CD14-positive monocyte (primary cell): ENCODE measurements around the gene CD69. TPM values are rescaled to one million over a fixed set of nuclear protein-coding genes. Genes with fewer than 3 reads are reported as not detected.

Source experiments
- DNase-seq, 3 donors: peaks; one replicate each; pipeline ENCODE4 v3.0.0-alpha.2; 2011 to 2022
- H2AFZ ChIP-seq: 2 replicates; pipeline ENCODE4 v1.6.0; 2012; ENCODE audit warnings: mild to moderate bottlenecking, low read depth, low read length, inconsistent platforms; ENCODE audit not compliant: insufficient read depth, poor library complexity, severe bottlenecking
- H3K27ac ChIP-seq, 2 donors: 1 replicate in 1 of 2; 2 replicates in 1 of 2; pipeline ENCODE4 v1.5.1; 2012 to 2013; ENCODE audit warnings: low read length in 2 of 2, control low read depth in 1 of 2, inconsistent platforms in 1 of 2, low read depth in 1 of 2, mild to moderate bottlenecking in 1 of 2
- H3K27me3 ChIP-seq, 2 donors: one replicate each; pipeline versions ENCODE4 v1.6.0 to v1.6.1; 2011 to 2013; ENCODE audit warnings: low read length in 2 of 2; ENCODE audit not compliant: control insufficient read depth in 2 of 2, insufficient read depth in 2 of 2
- H3K36me3 ChIP-seq, 2 donors: replicated peaks in 1 of 2; 1 replicate in 1 of 2; 2 replicates in 1 of 2; pipeline versions ENCODE4 v1.5.1 to v1.6.1; 2012 to 2013; ENCODE audit warnings: low read length in 2 of 2, control low read depth in 1 of 2, inconsistent platforms in 1 of 2, mild to moderate bottlenecking in 1 of 2; ENCODE audit not compliant: insufficient read depth in 2 of 2, control insufficient read depth in 1 of 2
- H3K4me1 ChIP-seq, 2 donors: 1 replicate in 1 of 2; 2 replicates in 1 of 2; pipeline versions ENCODE4 v1.5.1 to v1.6.1; 2012 to 2013; ENCODE audit warnings: low read length in 2 of 2, control low read depth in 1 of 2, inconsistent platforms in 1 of 2, mild to moderate bottlenecking in 1 of 2, moderate library complexity in 1 of 2; ENCODE audit not compliant: insufficient read depth in 2 of 2, control insufficient read depth in 1 of 2
- H3K4me2 ChIP-seq: replicated peaks from 2 replicates; pipeline ENCODE3; 2012; ENCODE audit warnings: low read length, moderate library complexity, mild to moderate bottlenecking; ENCODE audit not compliant: poor library complexity, severe bottlenecking; ENCODE audit errors: extremely low read depth
- H3K4me3 ChIP-seq, 3 experiments: fragments of 200-600 bp in 1 of 3; sonication (generic) in 1 of 3; replicated peaks in 1 of 3; 1 replicate in 2 of 3; 2 replicates in 1 of 3; pipeline ENCODE4 v1.5.1; 2011 to 2013; ENCODE audit warnings: low read length in 3 of 3, mild to moderate bottlenecking in 3 of 3, control low read depth in 2 of 3, low read depth in 2 of 3, inconsistent platforms in 1 of 3, moderate library complexity in 1 of 3
- H3K79me2 ChIP-seq: 2 replicates; pipeline ENCODE4 v1.6.0; 2012; ENCODE audit warnings: mild to moderate bottlenecking, control low read depth, inconsistent platforms, low read length, moderate library complexity; ENCODE audit not compliant: insufficient read depth
- H3K9ac ChIP-seq: 2 replicates; pipeline ENCODE4 v1.6.0; 2017; ENCODE audit warnings: low read length, mild to moderate bottlenecking; ENCODE audit not compliant: insufficient read depth, poor library complexity, severe bottlenecking
- H3K9me3 ChIP-seq, 2 donors: replicated peaks in 1 of 2; 1 replicate in 1 of 2; 2 replicates in 1 of 2; pipeline versions ENCODE4 v1.5.1 to v1.6.1; 2012 to 2013; ENCODE audit warnings: low read length in 2 of 2, control low read depth in 1 of 2; ENCODE audit not compliant: control insufficient read depth in 1 of 2, insufficient read depth in 1 of 2
- H4K20me1 ChIP-seq: 2 replicates; pipeline ENCODE4 v1.6.0; 2012; ENCODE audit warnings: mild to moderate bottlenecking, low read length, control low read depth, moderate library complexity; ENCODE audit not compliant: insufficient read depth
- H3K27ac Mint-ChIP-seq, 7 donors: one replicate each; pipeline ENCODE4 v1.8.0; 2020; ENCODE audit warnings: mild to moderate bottlenecking in 7 of 7, mixed read lengths in 7 of 7, moderate library complexity in 6 of 7, inconsistent platforms in 2 of 7
- H3K27me3 Mint-ChIP-seq, 3 donors: one replicate each; pipeline ENCODE4 v1.8.0; 2021 to 2022; ENCODE audit warnings: low read depth in 3 of 3, mild to moderate bottlenecking in 3 of 3, mixed read lengths in 3 of 3, moderate library complexity in 3 of 3, inconsistent platforms in 1 of 3
- H3K36me3 Mint-ChIP-seq, 2 donors: one replicate each; pipeline ENCODE4 v1.8.0; 2020; ENCODE audit warnings: mixed read lengths in 2 of 2, inconsistent platforms in 1 of 2, mild to moderate bottlenecking in 1 of 2
- H3K4me1 Mint-ChIP-seq: one replicate; pipeline ENCODE4 v1.8.0; 2020; ENCODE audit warnings: mild to moderate bottlenecking, mixed read lengths
- H3K4me3 Mint-ChIP-seq, 2 donors: one replicate each; pipeline ENCODE4 v1.8.0; 2020; ENCODE audit warnings: mild to moderate bottlenecking in 2 of 2, mixed read lengths in 2 of 2, moderate library complexity in 1 of 2
- H3K9me3 Mint-ChIP-seq, 7 donors: one replicate each; pipeline ENCODE4 v1.8.0; 2020 to 2022; ENCODE audit warnings: mixed read lengths in 7 of 7, mild to moderate bottlenecking in 6 of 7, moderate library complexity in 6 of 7, inconsistent platforms in 2 of 7
- CTCF ChIP-seq: fragments of 200-600 bp; IDR thresholded peaks from one replicate; pipeline ENCODE4 v1.8.0; 2022; ENCODE audit warnings: antibody characterized with exemption, mild to moderate bottlenecking
- WGBS: methylation state at CpG from one replicate; pipeline ENCODE4 v1.1.5; 2013; ENCODE audit warnings: missing lambda C conversion rate; ENCODE audit not compliant: insufficient coverage; 5-methylcytosine and 5-hydroxymethylcytosine counted together
- intact Hi-C, 2 donors: fragments of 100-400 bp; cut with micrococcal nuclease; formaldehyde crosslinking; loops; one replicate each; pipeline versions ENCODE4 v1.15.0 to v1.15.1; 2023
- polyA plus RNA-seq, 3 donors: library from polyadenylated mRNA; depleted of rRNA in 1 of 3; unstranded in 2 of 3; stranded (reverse) in 1 of 3; fragments of 300-500 nt in 2 of 3; fragments of >200 nt in 1 of 3; fragmentation: Illumina TruSeq in 2 of 3; gene quantifications; 1 replicate in 2 of 3; 2 replicates in 1 of 3; pipeline ENCODE4 v1.2.3, GENCODE V29; 2012 to 2021

CD69 gene
- polyA plus RNA-seq, 3 donors: 5.8 to 12.4 (median 6.0) TPM

GRCh38 chr12:9806714-9807113 is 46.0 kb upstream of the CD69 start:
- H3K4me1 ChIP-seq: peaks cover 15 to 21% of the 10 kb centered on the region in 2 donors
- no peaks in the 10 kb centered on the region for H3K36me3 Mint-ChIP-seq
- H3K27ac ChIP-seq: no peak overlapping the region
- H2AFZ ChIP-seq: no peak overlapping the region
- H3K36me3 ChIP-seq: no peaks in the 10 kb centered on the region
- H4K20me1 ChIP-seq: no peaks in the 10 kb centered on the region
- H3K27me3 Mint-ChIP-seq: peaks cover 0 to 3% (median 2%) of the 10 kb centered on the region in 3 donors
- H3K4me3 ChIP-seq: no peak overlapping the region
- H3K9ac ChIP-seq: no peak overlapping the region
- no peaks in the 10 kb centered on the region for H3K9me3 Mint-ChIP-seq
- 90% methylated on average over 3 of the region's 4 CpGs for WGBS
- DNase-seq: no peak
- no peak overlapping the region for H3K27ac Mint-ChIP-seq
- intact Hi-C loops: no loop called here
- no peak overlapping the region for H3K4me2 ChIP-seq
- H3K79me2 ChIP-seq: no peaks in the 10 kb centered on the region
- no peaks in the 10 kb centered on the region for H3K9me3 ChIP-seq
- H3K4me3 Mint-ChIP-seq: no peak overlapping the region
- no peaks in the 10 kb centered on the region for H3K27me3 ChIP-seq
- H3K4me1 Mint-ChIP-seq: peaks cover 29% of the 10 kb centered on the region
- no peak for TF ChIP-seq CTCF

DNA sequence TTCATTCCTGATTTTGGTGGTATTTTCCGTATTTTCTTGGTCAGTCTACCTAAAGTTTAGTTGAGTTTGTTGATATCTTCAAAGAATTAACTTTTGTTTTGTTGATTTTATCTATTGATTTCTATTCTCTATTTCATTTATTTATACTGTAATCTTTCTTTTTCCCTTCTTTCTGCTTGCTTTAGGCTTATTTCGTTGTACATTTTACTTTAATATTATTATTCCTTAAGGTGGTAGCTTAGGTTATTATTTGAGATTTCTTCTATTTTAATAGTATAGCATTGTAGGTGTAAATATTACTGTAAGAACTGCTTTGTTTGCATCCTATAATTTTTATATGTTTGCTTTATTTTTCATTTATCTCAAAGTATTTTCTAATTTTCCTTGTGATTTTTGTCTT is 45.2 kb upstream of the CD69 start:
- intact Hi-C loops: no loop called here
- no peak overlapping the region for H3K4me3 Mint-ChIP-seq
- Histone ChIP-seq H3K4me2 (no peak overlapping the region), H3K36me3 (no peaks in the 10 kb centered on the region), H3K9ac (no peak overlapping the region), H3K4me1 (peaks cover 7 to 12% of the 10 kb centered on the region in 2 donors), H3K27me3 (no peaks in the 10 kb centered on the region), H3K9me3 (no peaks in the 10 kb centered on the region), H2AFZ (no peak overlapping the region), H4K20me1 (no peaks in the 10 kb centered on the region), H3K27ac (no peak overlapping the region), H3K4me3 (no peak overlapping the region), H3K79me2 (no peaks in the 10 kb centered on the region)
- peaks cover 21% of the 10 kb centered on the region for H3K4me1 Mint-ChIP-seq
- peaks cover 0 to 2% (median under 1%) of the 10 kb centered on the region in 3 donors for H3K27me3 Mint-ChIP-seq
- WGBS: no CpG with 5 or more reads among the region's 2 CpGs
- no peak overlapping the region for H3K27ac Mint-ChIP-seq
- H3K9me3 Mint-ChIP-seq: no peaks in the 10 kb centered on the region
- no peak for TF ChIP-seq CTCF
- DNase-seq: no peak
- H3K36me3 Mint-ChIP-seq: no peaks in the 10 kb centered on the region
